Loucy (cell line): ENCODE results near the gene LRRC57.

Experiments
- H2AFZ ChIP-seq: fragments of 200-600 bp; sonication (generic); 2 replicates; pipeline ENCODE4 v1.6.0; 2016; ENCODE audit warnings: antibody characterized with exemption, mild to moderate bottlenecking, low read length, moderate library complexity
- H3F3A ChIP-seq: fragments of 200-600 bp; 2 replicates; pipeline ENCODE4 v1.6.0; 2016; ENCODE audit warnings: antibody characterized with exemption, low read depth, mild to moderate bottlenecking
- H3K27me3 ChIP-seq: fragments of 200-600 bp; sonication (generic); 2 replicates; pipeline ENCODE4 v1.6.1; 2014; ENCODE audit warnings: low read length, mild to moderate bottlenecking; ENCODE audit not compliant: insufficient read depth, poor library complexity, severe bottlenecking
- H3K36me3 ChIP-seq: fragments of 200-600 bp; sonication (generic); 2 replicates; pipeline ENCODE4 v1.6.1; 2016; ENCODE audit warnings: low read length; ENCODE audit not compliant: insufficient read depth
- H3K4me1 ChIP-seq: fragments of 200-600 bp; sonication (generic); 2 replicates; pipeline ENCODE4 v1.5.1; 2014; ENCODE audit warnings: low read length, mild to moderate bottlenecking; ENCODE audit not compliant: insufficient read depth, poor library complexity, severe bottlenecking
- H3K4me2 ChIP-seq: fragments of 200-600 bp; sonication (generic); 2 replicates; pipeline ENCODE4 v1.6.0; 2014; ENCODE audit warnings: antibody characterized with exemption, low read length, low read depth, mild to moderate bottlenecking; ENCODE audit not compliant: poor library complexity, severe bottlenecking
- H3K4me3 ChIP-seq: fragments of 200-600 bp; sonication (generic); 2 replicates; pipeline ENCODE4 v1.5.1; 2014; ENCODE audit warnings: low read length, mild to moderate bottlenecking, mixed read lengths; ENCODE audit not compliant: poor library complexity, severe bottlenecking
- H3K79me2 ChIP-seq: fragments of 200-600 bp; sonication (generic); 2 replicates; pipeline ENCODE4 v1.6.1; 2014; ENCODE audit warnings: low read length; ENCODE audit not compliant: insufficient read depth
- H3K9ac ChIP-seq: fragments of 200-600 bp; sonication (generic); 2 replicates; pipeline ENCODE4 v1.6.0; 2014; ENCODE audit warnings: mild to moderate bottlenecking, low read depth, low read length, moderate library complexity; ENCODE audit not compliant: poor library complexity, severe bottlenecking
- H3K9me2 ChIP-seq: fragments of 200-600 bp; sonication (generic); replicated peaks from 2 replicates; pipeline ENCODE4 v1.6.1; 2016; ENCODE audit warnings: low read depth, low read length, mixed read lengths
- H3K9me3 ChIP-seq: fragments of 200-600 bp; sonication (generic); 2 replicates; pipeline ENCODE4 v1.6.1; 2014; ENCODE audit warnings: mild to moderate bottlenecking, antibody characterized with exemption, low read length, low read depth; ENCODE audit not compliant: insufficient read depth
- H4K20me1 ChIP-seq: fragments of 200-600 bp; sonication (generic); 2 replicates; pipeline ENCODE4 v1.6.0; 2014; ENCODE audit warnings: antibody characterized with exemption, low read length, mild to moderate bottlenecking; ENCODE audit not compliant: insufficient read depth, poor library complexity, severe bottlenecking
- EZH2phosphoT487 ChIP-seq: fragments of 200-600 bp; IDR thresholded peaks from 2 replicates; pipeline ENCODE4 v1.6.1; 2018; ENCODE audit warnings: antibody characterized with exemption, mild to moderate bottlenecking, moderate library complexity, borderline replicate concordance
- TF ChIP-seq, protein P1 (sequence below): fragments of 200-600 bp; sonication (generic); conservative IDR thresholded peaks from 2 replicates; pipeline ENCODE4 v1.5.1; 2014; ENCODE audit warnings: mild to moderate bottlenecking, antibody characterized with exemption, low read length

LRRC57 gene

DNA sequence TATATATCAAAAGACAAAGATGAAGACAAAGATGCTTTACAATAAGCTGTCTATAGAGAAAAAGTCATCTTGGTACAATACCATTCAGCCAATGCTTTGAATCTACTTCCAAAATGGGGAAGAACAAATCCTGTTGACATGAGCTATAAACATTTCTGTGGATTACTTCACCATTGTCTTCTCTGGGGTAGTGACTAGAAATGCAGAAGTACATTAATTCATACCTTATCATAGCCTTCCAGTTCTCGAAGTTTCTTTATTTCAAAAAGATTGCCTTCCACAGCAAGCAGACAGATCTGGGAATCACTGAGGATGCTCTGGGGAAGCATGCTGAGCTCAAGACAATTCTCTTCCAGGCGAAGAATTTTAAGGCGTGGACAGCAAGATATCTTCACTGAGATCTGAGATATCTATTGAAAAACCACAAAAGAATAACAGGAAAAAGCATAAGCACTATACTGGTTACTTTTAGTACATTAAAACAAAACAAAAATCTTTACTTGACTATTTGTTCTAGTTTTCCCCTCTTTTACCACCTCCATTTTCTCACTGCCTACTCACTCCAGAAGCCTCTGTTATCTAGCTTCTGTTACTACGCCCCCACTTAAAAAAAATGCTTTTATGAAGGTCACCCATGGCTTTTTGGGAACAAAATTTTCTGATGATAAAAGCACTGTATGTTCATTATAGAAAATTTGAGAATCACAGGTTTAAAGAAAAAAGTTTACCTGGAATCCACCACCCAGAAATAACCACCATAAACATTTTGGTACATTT is 3.6 kb downstream of the LRRC57 start:
- Histone ChIP-seq H4K20me1 (peaks cover 14% of the 10 kb centered on the region), H3K9me2 (no peaks in the 10 kb centered on the region), H3F3A (no peaks in the 10 kb centered on the region), H3K4me2 (peak overlapping the region; percentile 85), H3K4me3 (peak overlapping the region; percentile 90), H3K36me3 (peaks cover 7% of the 10 kb centered on the region; the same call in 1 of the 2 replicates), H3K9ac (peak overlapping the region; percentile 87), H3K4me1 (peaks cover 49% of the 10 kb centered on the region), H3K79me2 (peaks cover 52% of the 10 kb centered on the region), H2AFZ (no peak overlapping the region), H3K27me3 (no peaks in the 10 kb centered on the region), H3K9me3 (no peaks in the 10 kb centered on the region)
- TF ChIP-seq EZH2phosphoT487, result no peak
- TF ChIP-seq, protein P1, sequence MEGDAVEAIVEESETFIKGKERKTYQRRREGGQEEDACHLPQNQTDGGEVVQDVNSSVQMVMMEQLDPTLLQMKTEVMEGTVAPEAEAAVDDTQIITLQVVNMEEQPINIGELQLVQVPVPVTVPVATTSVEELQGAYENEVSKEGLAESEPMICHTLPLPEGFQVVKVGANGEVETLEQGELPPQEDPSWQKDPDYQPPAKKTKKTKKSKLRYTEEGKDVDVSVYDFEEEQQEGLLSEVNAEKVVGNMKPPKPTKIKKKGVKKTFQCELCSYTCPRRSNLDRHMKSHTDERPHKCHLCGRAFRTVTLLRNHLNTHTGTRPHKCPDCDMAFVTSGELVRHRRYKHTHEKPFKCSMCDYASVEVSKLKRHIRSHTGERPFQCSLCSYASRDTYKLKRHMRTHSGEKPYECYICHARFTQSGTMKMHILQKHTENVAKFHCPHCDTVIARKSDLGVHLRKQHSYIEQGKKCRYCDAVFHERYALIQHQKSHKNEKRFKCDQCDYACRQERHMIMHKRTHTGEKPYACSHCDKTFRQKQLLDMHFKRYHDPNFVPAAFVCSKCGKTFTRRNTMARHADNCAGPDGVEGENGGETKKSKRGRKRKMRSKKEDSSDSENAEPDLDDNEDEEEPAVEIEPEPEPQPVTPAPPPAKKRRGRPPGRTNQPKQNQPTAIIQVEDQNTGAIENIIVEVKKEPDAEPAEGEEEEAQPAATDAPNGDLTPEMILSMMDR, result no peak

DNA sequence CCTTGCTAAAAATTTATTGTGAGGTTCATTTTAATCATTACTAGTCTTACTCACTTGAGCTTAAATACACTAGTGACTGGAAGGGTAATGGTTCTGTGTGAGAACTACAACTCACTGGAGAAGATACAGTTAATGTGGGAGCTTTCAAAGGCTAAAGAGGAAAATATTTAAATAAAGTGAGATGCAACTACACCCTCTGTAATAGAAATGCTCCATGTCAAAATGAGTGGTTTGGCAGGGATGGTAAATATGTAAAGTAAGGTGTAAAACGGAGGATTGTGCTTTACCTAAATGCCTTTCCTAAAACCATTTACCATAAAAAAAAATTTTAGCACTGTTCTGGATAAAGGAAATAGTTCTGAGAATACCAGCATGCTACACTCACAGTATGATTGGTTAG is 15.3 kb downstream of the LRRC57 start:
- Histone ChIP-seq H3K36me3 (peaks cover 32% of the 10 kb centered on the region; the same call in 1 of the 2 replicates), H3K79me2 (no peaks in the 10 kb centered on the region)

DNA sequence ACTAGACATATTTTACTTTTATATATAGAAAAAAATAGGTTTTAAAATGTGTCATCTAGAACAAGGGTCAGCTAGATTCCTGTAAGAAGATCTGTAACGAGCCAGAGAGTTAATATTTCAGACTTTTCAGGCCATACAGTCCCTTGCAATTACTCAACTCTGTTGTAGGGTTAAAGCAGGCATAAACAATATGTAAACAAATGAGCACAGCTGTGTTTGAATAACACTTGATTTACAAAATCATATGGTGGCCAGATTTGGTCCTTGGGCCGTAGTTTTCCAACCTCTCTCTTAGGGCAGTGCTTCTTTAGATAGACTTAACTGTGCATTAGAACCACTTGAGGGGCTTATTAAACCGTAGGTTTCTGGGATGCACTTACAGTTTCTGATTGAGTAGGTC is 19.6 kb downstream of the LRRC57 start:
- Histone ChIP-seq H3K9ac (no peak overlapping the region), H3K9me2 (no peaks in the 10 kb centered on the region), H3K79me2 (no peaks in the 10 kb centered on the region), H3K4me2 (no peak overlapping the region), H2AFZ (no peak overlapping the region), H4K20me1 (no peaks in the 10 kb centered on the region), H3K27me3 (no peaks in the 10 kb centered on the region), H3F3A (no peaks in the 10 kb centered on the region), H3K9me3 (no peaks in the 10 kb centered on the region), H3K36me3 (peaks cover 37% of the 10 kb centered on the region; the same call in 1 of the 2 replicates), H3K4me1 (no peaks in the 10 kb centered on the region), H3K4me3 (no peak overlapping the region)
- no peak for TF ChIP-seq EZH2phosphoT487
- TF ChIP-seq, protein P1, result no peak

More for the DNA sequence above, 15.3 kb downstream of the LRRC57 start:
- Histone ChIP-seq H3K27me3 (no peaks in the 10 kb centered on the region), H3K9ac (no peak overlapping the region), H3K9me2 (no peaks in the 10 kb centered on the region), H3K4me1 (no peaks in the 10 kb centered on the region), H3K4me3 (no peak overlapping the region), H3K9me3 (no peaks in the 10 kb centered on the region), H2AFZ (no peak overlapping the region), H3K4me2 (no peak overlapping the region), H4K20me1 (no peaks in the 10 kb centered on the region), H3F3A (no peaks in the 10 kb centered on the region)
- TF ChIP-seq EZH2phosphoT487, result no peak
- TF ChIP-seq, protein P1, result no peak
